HK-2 (cell line): ENCODE results near the gene HES4.
"Not testable (repeated sequence)": the region's sequence is repeated elsewhere in the genome, so short reads cannot be mapped to it uniquely, and the experiment has no call there.

Experiments
- DNase-seq: peaks from one replicate; pipeline ENCODE4 v3.0.0-alpha.2; 2018; ENCODE audit not compliant: unreplicated experiment

Gene HES4

GRCh38 chr1:978835-979743 lies 20.8 kb downstream of the HES4 start:
- no peak for DNase-seq

- DNase-seq, result no peak
Measured at GRCh38 chr1:978069-978834, 21.6 kb downstream of the HES4 start.

GRCh38 chr1:976791-977190 lies 23.1 kb downstream of the HES4 start:
- not testable (repeated sequence) for DNase-seq

GRCh38 chr1:975896-976683 lies 23.8 kb downstream of the HES4 start:
- DNase-seq, result peak; percentile 81

- no peak for DNase-seq
Measured at GRCh38 chr1:975365-975764, 24.5 kb downstream of the HES4 start.

GRCh38 chr1:974687-975328 lies 25.1 kb downstream of the HES4 start:
- DNase-seq, result no peak

GRCh38 chr1:974293-974640 lies 25.6 kb downstream of the HES4 start:
- no peak for DNase-seq

- no peak for DNase-seq
Measured at GRCh38 chr1:973459-974292, 26.2 kb downstream of the HES4 start.

GRCh38 chr1:972726-973458 lies 27.0 kb downstream of the HES4 start:
- no peak for DNase-seq

GRCh38 chr1:971751-972506 lies 28.0 kb downstream of the HES4 start:
- no peak for DNase-seq

- DNase-seq, result no peak
Measured at GRCh38 chr1:970973-971730, 28.7 kb downstream of the HES4 start.

- no peak for DNase-seq
Measured at GRCh38 chr1:970242-970972, 29.5 kb downstream of the HES4 start.

GRCh38 chr1:969260-969855 lies 30.5 kb downstream of the HES4 start:
- DNase-seq, result no peak

GRCh38 chr1:967466-968343 lies 32.2 kb downstream of the HES4 start:
- no peak for DNase-seq

GRCh38 chr1:966704-967300 lies 33.1 kb downstream of the HES4 start:
- peak; percentile 84 for DNase-seq

- DNase-seq, result peak; percentile 84
Measured at GRCh38 chr1:966135-966703, 33.7 kb downstream of the HES4 start, which contains the start of gene PLEKHN1. Gene PLEKHN1 (plus strand): TSS chr1:966482. CDS start chr1:966532, 50 bp downstream.
